Fibroblast of lung (primary cell): ENCODE measurements around the gene TAT.

Experiments used
- CTCF ChIP-seq, 2 donors: IDR thresholded peaks in 1 of 2; conservative IDR thresholded peaks in 1 of 2; 1 replicate in 1 of 2; 2 replicates in 1 of 2; pipeline ENCODE4 v1.5.1; 2011 to 2012; ENCODE audit warnings: low read length in 2 of 2, control low read depth in 1 of 2, inconsistent platforms in 1 of 2, low read depth in 1 of 2, mild to moderate bottlenecking in 1 of 2
- EZH2 ChIP-seq: IDR thresholded peaks from 2 replicates; pipeline ENCODE4 v1.5.1; 2012; ENCODE audit warnings: low read length, control low read depth, mild to moderate bottlenecking; ENCODE audit errors: missing control alignments

GRCh38 chr16:71564335-71564967 lies 12.4 kb downstream of the TAT start:
- no peak for TF ChIP-seq CTCF (conservative IDR thresholded peaks at IDR 0.05 in 1 of 2, IDR thresholded peaks at IDR 0.05 in 1 of 2; ENCODE audit: low read depth in 1 of 2, low read length in 2 of 2)
- TF ChIP-seq EZH2, result no peak
